ENCODE results near the gene S100A5. TPM values are rescaled to one million over a fixed set of nuclear protein-coding genes. Genes with fewer than 3 reads are reported as not detected.
"Not testable (repeated sequence)": the region's sequence is repeated elsewhere in the genome, so short reads cannot be mapped to it uniquely, and the experiment has no call there.

The S100A5 gene
- total and polyA plus RNA-seq, 2 of the 8 experiments (the other 6 are each of a cell fraction or from before 2014, with no cell fraction given), result not detected

DNA sequence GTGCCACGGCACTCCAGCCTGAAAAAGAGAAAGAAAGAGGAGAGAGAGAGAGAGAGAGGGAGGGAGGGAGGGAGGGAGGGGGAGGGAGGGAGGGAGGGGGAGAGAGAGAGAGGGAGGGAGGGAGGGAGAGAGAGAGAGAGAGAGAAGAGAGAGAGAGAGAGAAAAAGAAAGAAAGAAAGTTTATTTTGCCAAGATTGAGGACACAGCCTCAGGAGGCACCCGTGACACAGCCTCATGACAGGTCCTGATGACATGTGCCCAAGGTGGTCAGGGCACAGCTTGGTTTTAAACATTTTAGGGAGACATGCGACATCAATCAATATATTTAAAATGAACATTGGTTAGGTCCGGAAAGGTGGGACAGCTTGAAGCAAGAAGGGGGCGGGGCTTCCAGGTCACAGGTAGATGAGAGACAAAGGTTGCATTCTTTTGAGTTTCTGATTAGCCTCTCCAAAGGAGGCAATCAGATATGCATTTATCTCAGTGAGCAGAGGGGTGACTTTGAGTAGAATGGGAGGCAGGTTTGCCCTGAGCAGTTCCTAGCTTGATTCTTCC, 20.5 kb downstream of the S100A5 start:
- H3K23me2 ChIP-seq (ENCODE audit: low read depth, low read length); H3K27ac ChIP-seq (ENCODE audit: low read depth, low read length); H2BK5ac ChIP-seq (ENCODE audit: low read depth, low read length); H2BK15ac ChIP-seq (ENCODE audit: low read length); FAIRE-seq; H3K18ac ChIP-seq (ENCODE audit: extremely low read depth, low read length); H2AFZ ChIP-seq (ENCODE audit: low read length); H3K4me3 ChIP-seq (ENCODE audit: extremely low read depth in 1 of 4, insufficient read depth in 2 of 4, low read depth in 3 of 4, low read length in 4 of 4); H4K5ac ChIP-seq (ENCODE audit: insufficient read length, low read depth, low read length); H3K36me3 ChIP-seq (ENCODE audit: control insufficient read depth in 2 of 4, insufficient read depth in 4 of 4, low read length in 3 of 4); H3K4ac ChIP-seq (replicated peaks; ENCODE audit: insufficient read length, low read depth, low read length); H3K79me1 ChIP-seq (ENCODE audit: low read depth, low read length); H4K91ac ChIP-seq (replicated peaks; ENCODE audit: insufficient read length, low read length); DNase-seq (ENCODE audit: low read depth in 1 of 2, low spot score in 2 of 2); H2BK120ac ChIP-seq (replicated peaks; ENCODE audit: low read depth, low read length); H4K20me1 ChIP-seq (replicated peaks in 1 of 2; ENCODE audit: control insufficient read depth in 1 of 2, insufficient read depth in 2 of 2, low read length in 2 of 2); H3K56ac ChIP-seq (replicated peaks; ENCODE audit: insufficient read length, low read depth, low read length); H3K23ac ChIP-seq (ENCODE audit: insufficient read length); H2AK5ac ChIP-seq (ENCODE audit: low read depth, low read length); H3K79me2 ChIP-seq (ENCODE audit: control insufficient read depth in 1 of 2, insufficient read depth in 2 of 2, low read length in 2 of 2); H3K9ac ChIP-seq (replicated peaks in 1 of 4; ENCODE audit: extremely low read depth in 1 of 4, low read depth in 3 of 4, low read length in 3 of 4); H3K9me3 ChIP-seq (ENCODE audit: insufficient read depth in 2 of 2, low read depth in 1 of 2, low read length in 1 of 2); H3K14ac ChIP-seq (ENCODE audit: insufficient read length); H4K8ac ChIP-seq (ENCODE audit: extremely low read depth, insufficient read depth, low read length); H2BK12ac ChIP-seq (ENCODE audit: low read depth, low read length); H2BK20ac ChIP-seq (ENCODE audit: low read length): not testable (repeated sequence)
- ChIA-PET POLR2A (ENCODE audit: partially characterized antibody) (interaction anchor here (0.9 to 3.2 kb wide), 6 partner anchors 12 to 470 kb away, joined by 3 to 13 read pairs (median 4); partner anchors contain the start of genes CHTOP and RPS27), CTCF (ENCODE audit: partially characterized antibody) (interaction anchor here (0.7 to 4.4 kb wide), 15 partner anchors 9 to 168 kb away, joined by 3 to 51 read pairs (median 4); partner anchors contain the start of genes S100A1, S100A13 and S100A6)
- H3K27me3 ChIP-seq (replicated peaks in 1 of 4; ENCODE audit: control insufficient read depth in 3 of 4, extremely low read depth in 1 of 4, insufficient read depth in 3 of 4, low read length in 3 of 4), result peaks cover 0 to 14% (median 8%) of the 10 kb centered on the region in 4 experiments; a peak in 4 of 7 replicates
- 60% methylated on average over 5 of the region's 5 CpGs; no CpG with 5 or more reads in 1 of the 2 experiments for WGBS, 2 experiments (ENCODE audit: extremely low coverage in 1 of 2, insufficient coverage in 1 of 2, insufficient read length in 1 of 2, insufficient replicate concordance in 2 of 2, low coverage in 1 of 2, low lambda C conversion rate in 2 of 2, missing lambda C conversion rate in 1 of 2)
- H3K4me1 ChIP-seq (replicated peaks in 1 of 4; ENCODE audit: control insufficient read depth in 3 of 4, insufficient read depth in 4 of 4, low read length in 3 of 4), result peaks cover 3 to 11% (median 5%) of the 10 kb centered on the region in 4 experiments; a peak in 6 of 7 replicates
- H3K4me2 ChIP-seq (ENCODE audit: insufficient read depth in 1 of 2, low read depth in 2 of 2, low read length in 2 of 2), result peak overlapping the region; percentile 5 to 37; a peak in 1 of 4 replicates

Data from H1 (cell line).